Type B pancreatic cell (in vitro differentiated cells): ENCODE measurements around the gene TBC1D24. TPM values are rescaled to one million over a fixed set of nuclear protein-coding genes. Genes with fewer than 3 reads are reported as not detected.
A peak's percentile ranks its signal among the peaks of the same experiment; 100 is the strongest.

ENCODE experiments used
- DNase-seq: peaks from one replicate; pipeline ENCODE4 v3.0.0; 2021; ENCODE audit warnings: mixed read lengths; ENCODE audit not compliant: unreplicated experiment; ENCODE audit errors: extremely low spot score
- H3K27ac Mint-ChIP-seq: 2 replicates; pipeline ENCODE4 v1.8.0; 2021; ENCODE audit warnings: mild to moderate bottlenecking, mixed read lengths
- H3K27me3 Mint-ChIP-seq: 2 replicates; pipeline ENCODE4 v1.8.0; 2021; ENCODE audit warnings: mixed read lengths
- H3K36me3 Mint-ChIP-seq: 2 replicates; pipeline ENCODE4 v1.8.0; 2021; ENCODE audit warnings: mixed read lengths
- H3K4me1 Mint-ChIP-seq: one replicate; pipeline ENCODE4 v1.8.0; 2021; ENCODE audit warnings: mixed read lengths; ENCODE audit not compliant: unreplicated experiment
- H3K4me3 Mint-ChIP-seq: 2 replicates; pipeline ENCODE4 v1.8.0; 2021; ENCODE audit warnings: mild to moderate bottlenecking, mixed read lengths
- H3K9me3 Mint-ChIP-seq: 2 replicates; pipeline ENCODE4 v1.8.0; 2021; ENCODE audit warnings: mixed read lengths
- total RNA-seq: library from RNA; stranded (reverse); gene quantifications from 2 replicates; pipeline ENCODE4 v1.2.1, GENCODE V29; 2021; ENCODE audit warnings: low replicate concordance
- TF ChIP-seq, protein P1 (sequence below): fragments of 200-600 bp; sonication (generic); conservative IDR thresholded peaks from 2 replicates; pipeline ENCODE4 v1.5.0; 2021; ENCODE audit warnings: antibody characterized with exemption, mild to moderate bottlenecking

The TBC1D24 gene
- total RNA-seq, 1 donor from 2014 or later, result 22.1 TPM

DNA sequence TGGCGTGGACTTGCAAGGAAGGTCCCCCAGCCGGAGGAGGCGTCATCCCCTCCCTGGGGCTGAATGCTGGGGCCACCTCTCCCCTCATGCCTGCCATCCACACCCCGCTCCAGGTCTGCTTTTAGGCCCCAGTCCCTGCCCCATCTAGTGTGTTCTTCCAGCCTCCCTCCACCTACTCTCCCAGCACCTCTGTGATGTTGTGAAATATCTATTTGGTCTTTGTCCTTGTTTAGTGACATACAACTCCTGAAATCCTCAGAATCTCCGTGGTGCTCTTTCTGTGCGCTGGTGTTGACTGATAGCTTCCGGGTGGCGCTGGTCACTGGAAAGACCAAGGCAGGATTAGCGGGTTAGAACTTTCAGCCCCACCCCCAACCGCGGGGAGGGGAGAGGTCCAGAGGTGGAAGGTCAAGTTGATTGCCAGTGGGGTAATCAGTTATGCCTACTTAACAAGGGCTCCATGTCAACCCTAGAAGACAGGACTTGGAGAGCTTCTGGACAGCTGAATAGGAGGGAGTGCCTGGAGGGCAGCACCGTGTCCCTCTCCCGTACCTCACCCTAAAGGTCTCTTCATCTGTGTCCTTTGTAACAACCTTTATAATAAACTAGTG lies 10.1 kb downstream of the TBC1D24 start:
- no peaks in the 10 kb centered on the region for H3K27me3 Mint-ChIP-seq
- no peak overlapping the region for H3K4me3 Mint-ChIP-seq
- H3K4me1 Mint-ChIP-seq, result peaks cover 32% of the 10 kb centered on the region
- H3K9me3 Mint-ChIP-seq, result no peaks in the 10 kb centered on the region
- no peak for DNase-seq
- H3K36me3 Mint-ChIP-seq, result no peaks in the 10 kb centered on the region
- TF ChIP-seq, protein P1, sequence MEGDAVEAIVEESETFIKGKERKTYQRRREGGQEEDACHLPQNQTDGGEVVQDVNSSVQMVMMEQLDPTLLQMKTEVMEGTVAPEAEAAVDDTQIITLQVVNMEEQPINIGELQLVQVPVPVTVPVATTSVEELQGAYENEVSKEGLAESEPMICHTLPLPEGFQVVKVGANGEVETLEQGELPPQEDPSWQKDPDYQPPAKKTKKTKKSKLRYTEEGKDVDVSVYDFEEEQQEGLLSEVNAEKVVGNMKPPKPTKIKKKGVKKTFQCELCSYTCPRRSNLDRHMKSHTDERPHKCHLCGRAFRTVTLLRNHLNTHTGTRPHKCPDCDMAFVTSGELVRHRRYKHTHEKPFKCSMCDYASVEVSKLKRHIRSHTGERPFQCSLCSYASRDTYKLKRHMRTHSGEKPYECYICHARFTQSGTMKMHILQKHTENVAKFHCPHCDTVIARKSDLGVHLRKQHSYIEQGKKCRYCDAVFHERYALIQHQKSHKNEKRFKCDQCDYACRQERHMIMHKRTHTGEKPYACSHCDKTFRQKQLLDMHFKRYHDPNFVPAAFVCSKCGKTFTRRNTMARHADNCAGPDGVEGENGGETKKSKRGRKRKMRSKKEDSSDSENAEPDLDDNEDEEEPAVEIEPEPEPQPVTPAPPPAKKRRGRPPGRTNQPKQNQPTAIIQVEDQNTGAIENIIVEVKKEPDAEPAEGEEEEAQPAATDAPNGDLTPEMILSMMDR, result no peak
- peak overlapping the region; percentile 20 for H3K27ac Mint-ChIP-seq

DNA sequence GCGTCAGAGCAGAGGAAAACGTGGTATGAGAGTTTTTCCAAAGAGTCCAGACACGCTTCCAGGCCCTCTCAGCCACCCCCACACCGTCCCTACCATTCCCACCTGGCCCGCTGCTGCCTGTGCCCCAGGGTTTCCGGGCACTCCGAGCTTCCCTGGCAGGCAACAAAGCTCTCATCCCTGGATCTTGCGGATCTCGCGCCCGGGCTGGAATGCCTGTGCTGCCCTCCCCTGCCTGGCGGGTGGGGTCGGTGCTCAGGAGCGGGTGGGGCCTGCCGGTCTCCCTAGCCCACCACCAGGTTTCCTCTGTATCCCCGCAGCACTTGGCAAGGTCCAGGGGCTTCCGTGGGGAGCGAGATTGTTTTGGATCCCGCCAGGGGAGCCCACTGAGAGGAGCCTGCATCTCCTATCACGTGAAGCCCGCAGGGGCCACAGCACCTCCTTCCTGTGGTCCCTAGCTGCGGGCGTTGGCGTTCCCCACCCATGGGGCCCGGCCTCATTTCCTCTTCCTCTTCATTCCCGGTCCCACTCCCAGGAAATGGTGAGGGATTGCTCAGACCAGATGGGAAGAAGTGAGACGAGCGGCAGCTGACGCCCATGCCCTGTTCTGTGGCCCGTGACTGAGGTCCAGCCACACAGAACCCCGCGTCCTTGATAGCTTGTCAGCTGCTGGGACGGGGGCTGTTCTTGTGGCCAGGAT lies 11.0 kb downstream of the TBC1D24 start:
- H3K4me3 Mint-ChIP-seq, result no peak overlapping the region
- DNase-seq, result no peak
- no peaks in the 10 kb centered on the region for H3K9me3 Mint-ChIP-seq
- H3K27ac Mint-ChIP-seq, result no peak overlapping the region
- no peaks in the 10 kb centered on the region for H3K27me3 Mint-ChIP-seq
- H3K36me3 Mint-ChIP-seq, result no peaks in the 10 kb centered on the region
- TF ChIP-seq, protein P1, result no peak
- H3K4me1 Mint-ChIP-seq, result peaks cover 35% of the 10 kb centered on the region

DNA sequence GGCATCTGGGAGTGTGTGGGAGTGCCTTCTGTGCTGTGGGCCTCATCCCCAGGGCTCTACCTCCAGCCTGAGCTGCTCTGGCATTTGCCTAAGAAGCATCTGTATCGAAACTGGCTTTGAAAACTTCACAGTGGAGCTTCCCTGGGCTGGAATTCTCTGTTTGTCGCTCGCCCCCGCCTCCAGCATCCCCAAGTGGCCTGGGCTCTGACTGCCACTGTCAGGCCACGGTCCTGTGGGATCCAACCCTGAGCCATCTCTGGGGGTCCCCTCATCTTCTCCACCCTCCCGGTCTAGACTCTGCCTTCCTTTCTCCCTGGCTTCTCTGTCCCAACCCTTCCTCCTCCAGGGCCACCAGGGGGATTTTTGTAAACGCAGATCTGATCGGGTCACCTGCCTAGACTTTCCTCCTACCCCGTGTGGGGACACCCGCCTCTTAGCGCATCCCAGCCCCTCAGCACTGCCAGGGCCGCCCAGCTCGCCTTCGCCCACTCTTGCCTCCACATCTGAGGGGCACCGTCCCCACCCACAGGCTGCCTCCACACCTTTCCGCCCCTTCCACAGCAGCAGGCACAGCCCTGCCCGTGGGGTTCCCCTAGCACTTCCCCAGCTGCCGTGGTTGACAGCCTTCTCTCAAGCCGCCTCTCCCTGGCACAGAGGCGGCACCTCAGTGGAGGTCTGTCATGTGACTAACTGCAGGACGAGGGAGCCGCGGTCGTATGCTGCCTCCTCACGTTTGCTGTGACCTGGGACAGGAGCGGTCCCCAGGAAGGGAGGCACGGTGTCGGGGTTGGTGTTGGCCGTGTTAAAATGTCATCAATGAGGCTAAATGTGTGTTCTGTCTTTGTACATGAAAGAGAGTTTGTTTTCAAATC lies 12.0 kb downstream of the TBC1D24 start:
- H3K4me1 Mint-ChIP-seq, result peaks cover 36% of the 10 kb centered on the region
- no peaks in the 10 kb centered on the region for H3K27me3 Mint-ChIP-seq
- TF ChIP-seq, protein P1, result no peak
- no peak for DNase-seq
- no peaks in the 10 kb centered on the region for H3K36me3 Mint-ChIP-seq
- peak overlapping the region; percentile 7 for H3K27ac Mint-ChIP-seq
- H3K4me3 Mint-ChIP-seq, result peak overlapping the region; percentile 26
- no peaks in the 10 kb centered on the region for H3K9me3 Mint-ChIP-seq

DNA sequence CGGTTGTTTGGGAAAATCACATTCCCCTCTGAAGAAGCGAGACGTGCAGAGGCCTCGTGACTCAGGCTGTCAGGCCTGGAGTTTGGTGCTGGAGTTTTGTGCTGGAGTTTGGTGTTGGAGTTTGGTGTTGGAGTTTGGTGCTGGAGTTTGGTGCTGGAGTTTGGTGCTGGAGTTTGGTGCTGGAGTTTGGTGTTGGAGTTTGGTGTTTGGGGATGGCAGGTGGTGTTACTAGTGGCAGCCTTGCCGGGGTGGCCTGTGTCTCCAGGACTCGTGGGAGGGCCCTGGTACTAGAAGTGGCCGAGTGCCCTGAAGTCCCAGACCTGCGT lies 12.6 kb downstream of the TBC1D24 start:
- H3K27me3 Mint-ChIP-seq, result no peaks in the 10 kb centered on the region
- H3K36me3 Mint-ChIP-seq, result no peaks in the 10 kb centered on the region
- TF ChIP-seq, protein P1, result no peak
- peak overlapping the region; percentile 26 for H3K4me3 Mint-ChIP-seq
- no peaks in the 10 kb centered on the region for H3K9me3 Mint-ChIP-seq
- H3K4me1 Mint-ChIP-seq, result peaks cover 35% of the 10 kb centered on the region
- peak overlapping the region; percentile 7 for H3K27ac Mint-ChIP-seq
- DNase-seq, result no peak

DNA sequence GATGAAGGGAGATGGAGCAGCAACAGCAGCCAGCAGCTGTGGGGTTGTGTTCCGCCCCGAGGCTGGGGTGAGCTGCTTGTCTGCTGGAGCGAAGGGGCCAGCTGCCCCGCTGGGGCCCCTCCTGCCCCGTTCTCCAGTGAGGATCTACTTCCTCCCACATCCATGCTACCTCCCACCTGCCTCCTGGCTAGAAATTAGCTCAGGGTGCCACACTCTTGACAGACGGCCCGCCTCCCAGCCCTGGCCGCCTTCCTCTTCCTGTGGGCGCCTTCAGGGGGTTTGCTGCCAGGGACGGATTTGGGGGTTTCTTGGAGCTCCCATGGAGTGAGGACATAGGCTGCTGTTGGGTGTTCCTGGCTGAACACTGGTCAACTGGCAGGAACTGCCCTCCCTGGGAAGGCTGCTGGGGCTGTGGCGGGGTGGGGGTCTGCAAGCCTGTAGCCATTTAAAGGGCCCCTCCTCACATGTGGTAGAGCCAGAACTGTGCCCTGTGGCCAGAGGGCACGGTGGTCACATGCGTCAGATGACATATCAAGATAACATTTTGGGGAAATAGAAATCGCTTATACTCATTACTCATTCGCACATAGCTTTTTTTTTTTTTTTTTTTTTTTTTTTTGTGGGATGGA lies 13.1 kb downstream of the TBC1D24 start:
- Mint-ChIP-seq H3K36me3 (no peaks in the 10 kb centered on the region), H3K27me3 (no peaks in the 10 kb centered on the region), H3K4me3 (no peak overlapping the region), H3K9me3 (no peaks in the 10 kb centered on the region), H3K27ac (no peak overlapping the region), H3K4me1 (peaks cover 30% of the 10 kb centered on the region)
- no peak for DNase-seq
- TF ChIP-seq, protein P1, result no peak
